Activated T-helper 17 cell treated with anti-CD3 and anti-CD28 coated beads, Interleukin-2, amount 50 U/mL, for 72 hours (primary cell): ENCODE data around the gene GPR89B. TPM values are rescaled to one million over a fixed set of nuclear protein-coding genes. Genes with fewer than 3 reads are reported as not detected.
"Not testable (repeated sequence)": the region's sequence is repeated elsewhere in the genome, so short reads cannot be mapped to it uniquely, and the experiment has no call there.

Experiments
- ATAC-seq: fragments of 150-1000 bp; cut with Tn5 transposase; replicated peaks from 2 replicates; pipeline ENCODE4 v1.10.0; 2021; ENCODE audit warnings: mild to moderate bottlenecking, moderate library complexity
- H3K27ac Mint-ChIP-seq: one replicate; pipeline ENCODE4 v1.8.0; 2022; ENCODE audit warnings: mixed read lengths
- H3K27me3 Mint-ChIP-seq: one replicate; pipeline ENCODE4 v1.8.0; 2022; ENCODE audit warnings: mixed read lengths
- H3K36me3 Mint-ChIP-seq: one replicate; pipeline ENCODE4 v1.8.0; 2022; ENCODE audit warnings: low read depth, mild to moderate bottlenecking, mixed read lengths
- H3K4me1 Mint-ChIP-seq: one replicate; pipeline ENCODE4 v1.8.0; 2022; ENCODE audit warnings: mixed read lengths
- H3K4me3 Mint-ChIP-seq: one replicate; pipeline ENCODE4 v1.8.0; 2022; ENCODE audit warnings: mild to moderate bottlenecking, mixed read lengths
- H3K9me3 Mint-ChIP-seq: one replicate; pipeline ENCODE4 v1.8.0; 2022; ENCODE audit warnings: mixed read lengths
- total RNA-seq, 2 donors: library from RNA; stranded (reverse); gene quantifications; one replicate each; pipeline ENCODE4 v1.2.3, GENCODE V29; 2022

The GPR89B gene
- total RNA-seq: 10 to 100 TPM; 11.0 to 13.1 TPM

DNA sequence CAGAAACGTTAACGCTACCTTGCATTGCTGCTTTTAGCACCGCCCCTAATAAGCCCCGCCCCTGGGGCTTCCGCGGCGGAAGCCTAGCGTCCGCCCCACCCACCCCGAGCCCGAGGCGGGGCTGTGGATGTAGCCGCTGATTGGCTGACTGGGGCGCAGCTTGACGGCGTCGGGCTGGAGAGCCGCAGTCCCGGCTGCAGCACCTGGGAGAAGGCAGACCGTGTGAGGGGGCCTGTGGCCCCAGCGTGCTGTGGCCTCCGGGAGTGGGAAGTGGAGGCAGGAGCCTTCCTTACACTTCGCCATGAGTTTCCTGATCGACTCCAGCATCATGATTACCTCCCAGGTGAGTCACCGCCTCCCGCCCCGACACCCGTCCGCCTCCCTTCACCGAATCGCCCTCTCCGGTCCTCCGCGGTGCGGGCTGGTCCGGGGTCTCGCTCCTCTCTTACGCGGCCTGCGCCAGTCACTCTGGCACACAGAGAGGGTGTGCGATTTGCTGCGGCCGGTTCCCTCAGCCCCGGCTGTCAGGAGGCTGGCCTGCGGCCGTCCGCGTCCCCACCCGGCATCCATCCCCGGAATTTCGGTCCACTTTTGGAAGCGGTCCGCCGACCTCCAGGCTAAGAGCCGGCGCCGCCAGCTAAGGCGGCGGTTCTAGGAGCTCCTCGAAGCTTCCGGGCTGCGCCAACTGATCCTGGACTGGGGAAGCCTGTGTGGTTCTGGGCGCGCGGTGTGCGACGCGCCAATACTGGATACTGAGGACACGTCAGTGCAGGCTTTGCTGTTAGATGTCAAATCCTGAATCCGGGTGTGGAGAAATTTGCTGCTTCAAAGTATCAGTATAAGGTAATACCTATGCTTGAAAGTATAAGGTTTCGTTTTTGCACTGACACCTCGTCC, at the start of gene GPR89B:
TSS of gene GPR89B (plus strand) at position 185 of the 897 bp plus-strand sequence. CDS start at position 302, 117 bp downstream.
- peak; percentile 98 for ATAC-seq
- H3K27me3 Mint-ChIP-seq: not testable (repeated sequence)

GRCh38 chr1:147879911-147880310, 48.3 kb upstream of the GPR89B start:
- H3K27ac Mint-ChIP-seq: no peak overlapping the region
- ATAC-seq: no peak
- no peaks in the 10 kb centered on the region for H3K4me1 Mint-ChIP-seq
- H3K27me3 Mint-ChIP-seq: peaks cover 13% of the 10 kb centered on the region
- no peaks in the 10 kb centered on the region for H3K36me3 Mint-ChIP-seq
- no peak overlapping the region for H3K4me3 Mint-ChIP-seq
- H3K9me3 Mint-ChIP-seq: no peaks in the 10 kb centered on the region

More for the DNA sequence above, at the start of gene GPR89B:
- Mint-ChIP-seq H3K4me3 (peak within 1 kb of the TSS; percentile 73), H3K4me1 (peaks cover 24% of the 10 kb centered on the region)
- not testable (repeated sequence) for H3K9me3 Mint-ChIP-seq, H3K36me3 Mint-ChIP-seq, H3K27ac Mint-ChIP-seq

GRCh38 chr1:147882535-147882934, 45.7 kb upstream of the GPR89B start:
- no peak overlapping the region for H3K27ac Mint-ChIP-seq

DNA sequence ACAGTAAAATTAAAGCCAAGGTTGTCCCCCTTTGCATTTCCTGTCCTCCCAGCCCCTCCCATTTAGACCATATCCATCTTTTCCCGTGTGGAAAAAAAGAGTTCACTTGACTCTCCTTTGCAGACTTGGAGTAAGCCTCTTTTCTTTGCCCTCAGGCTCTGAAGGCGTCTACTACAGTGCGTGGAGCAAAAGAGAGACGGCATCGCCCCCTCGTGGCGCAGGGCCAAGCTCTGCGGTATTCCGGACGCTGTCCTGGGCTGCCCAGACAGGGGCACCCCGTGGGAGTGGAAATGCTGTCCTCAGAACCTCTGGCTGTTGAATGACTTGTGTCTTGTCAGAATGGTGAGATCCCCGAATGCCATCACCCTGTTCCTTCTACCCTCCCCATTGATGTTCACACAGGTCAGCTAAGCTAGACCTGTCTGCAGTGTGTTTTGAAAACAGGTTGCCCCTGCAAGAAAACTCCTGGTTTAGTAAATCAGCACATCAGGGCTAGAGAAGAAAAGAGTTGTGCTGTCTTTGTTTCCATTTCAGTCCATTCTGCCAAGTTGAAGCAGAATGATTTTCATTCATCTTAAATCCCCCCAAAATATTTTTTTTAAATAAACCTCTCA, 37.9 kb upstream of the GPR89B start:
- Mint-ChIP-seq H3K27ac (no peak overlapping the region), H3K4me3 (no peak overlapping the region), H3K27me3 (peaks cover 3% of the 10 kb centered on the region), H3K9me3 (no peaks in the 10 kb centered on the region), H3K4me1 (no peaks in the 10 kb centered on the region), H3K36me3 (no peaks in the 10 kb centered on the region)
- peak; percentile 92 for ATAC-seq

More at GRCh38 chr1:147882535-147882934, 45.7 kb upstream of the GPR89B start:
- no peaks in the 10 kb centered on the region for H3K4me1 Mint-ChIP-seq
- H3K36me3 Mint-ChIP-seq: no peaks in the 10 kb centered on the region
- no peaks in the 10 kb centered on the region for H3K9me3 Mint-ChIP-seq
- peaks cover 9% of the 10 kb centered on the region for H3K27me3 Mint-ChIP-seq
- H3K4me3 Mint-ChIP-seq: no peak overlapping the region
- no peak for ATAC-seq

GRCh38 chr1:147891088-147891487, 37.1 kb upstream of the GPR89B start:
- ATAC-seq: no peak
- no peaks in the 10 kb centered on the region for H3K36me3 Mint-ChIP-seq
- no peak overlapping the region for H3K27ac Mint-ChIP-seq
- no peak overlapping the region for H3K4me3 Mint-ChIP-seq
- no peaks in the 10 kb centered on the region for H3K4me1 Mint-ChIP-seq
- no peaks in the 10 kb centered on the region for H3K9me3 Mint-ChIP-seq
- peaks cover 3% of the 10 kb centered on the region for H3K27me3 Mint-ChIP-seq

GRCh38 chr1:147892216-147892615, 36.0 kb upstream of the GPR89B start:
- ATAC-seq: no peak

DNA sequence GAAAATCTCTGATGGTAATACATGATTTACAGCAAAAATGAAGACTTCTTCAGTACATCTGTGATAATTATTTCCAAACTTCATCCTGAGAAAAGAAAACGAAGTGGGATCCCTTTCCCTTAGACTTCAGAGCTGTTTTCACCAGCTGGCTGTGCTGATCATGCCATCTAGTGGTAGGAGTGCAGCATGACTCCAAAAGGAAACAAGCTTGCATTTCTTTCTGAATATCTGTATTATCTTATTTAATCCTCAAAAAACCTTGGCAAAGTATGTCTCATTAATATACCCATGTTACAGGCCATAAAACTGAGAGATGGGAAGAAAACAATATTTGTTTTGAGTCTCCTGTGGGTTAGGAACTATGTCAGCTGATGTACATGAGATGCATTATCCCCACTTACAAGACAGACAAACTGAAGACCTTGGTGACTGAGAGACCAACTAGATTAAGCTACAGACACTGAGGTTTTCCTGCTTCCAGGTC, 35.4 kb upstream of the GPR89B start:
- Mint-ChIP-seq H3K27me3 (peaks cover 3% of the 10 kb centered on the region), H3K9me3 (no peaks in the 10 kb centered on the region), H3K4me1 (no peaks in the 10 kb centered on the region), H3K4me3 (no peak overlapping the region), H3K27ac (no peak overlapping the region), H3K36me3 (no peaks in the 10 kb centered on the region)
- ATAC-seq: no peak

More at GRCh38 chr1:147892216-147892615, 36.0 kb upstream of the GPR89B start:
- H3K4me1 Mint-ChIP-seq: no peaks in the 10 kb centered on the region
- H3K4me3 Mint-ChIP-seq: no peak overlapping the region
- no peaks in the 10 kb centered on the region for H3K36me3 Mint-ChIP-seq
- H3K27ac Mint-ChIP-seq: no peak overlapping the region
- no peaks in the 10 kb centered on the region for H3K9me3 Mint-ChIP-seq
- peaks cover 3% of the 10 kb centered on the region for H3K27me3 Mint-ChIP-seq

DNA sequence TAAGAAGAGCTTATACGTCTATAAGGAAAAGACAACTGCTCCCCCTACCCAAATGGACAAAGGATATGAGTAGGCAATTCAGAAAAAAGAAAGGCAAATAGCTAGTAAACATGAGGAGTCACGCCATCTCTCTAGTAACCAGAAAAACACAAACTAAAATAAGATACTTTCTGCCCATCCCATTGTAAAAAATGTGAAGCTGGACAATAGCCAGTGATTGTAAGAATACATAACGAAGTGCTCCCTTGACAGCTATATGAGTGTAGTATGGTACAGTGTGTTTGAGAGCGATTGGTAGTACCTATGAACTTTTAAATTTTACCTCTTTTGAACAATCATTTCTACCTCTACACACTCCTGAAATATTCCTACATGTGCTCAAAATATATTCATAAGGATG, 33.1 kb upstream of the GPR89B start:
- no peak for ATAC-seq
- peaks cover 6% of the 10 kb centered on the region for H3K27me3 Mint-ChIP-seq
- no peaks in the 10 kb centered on the region for H3K4me1 Mint-ChIP-seq
- H3K36me3 Mint-ChIP-seq: no peaks in the 10 kb centered on the region
- H3K27ac Mint-ChIP-seq: no peak overlapping the region
- no peak overlapping the region for H3K4me3 Mint-ChIP-seq
- H3K9me3 Mint-ChIP-seq: no peaks in the 10 kb centered on the region

DNA sequence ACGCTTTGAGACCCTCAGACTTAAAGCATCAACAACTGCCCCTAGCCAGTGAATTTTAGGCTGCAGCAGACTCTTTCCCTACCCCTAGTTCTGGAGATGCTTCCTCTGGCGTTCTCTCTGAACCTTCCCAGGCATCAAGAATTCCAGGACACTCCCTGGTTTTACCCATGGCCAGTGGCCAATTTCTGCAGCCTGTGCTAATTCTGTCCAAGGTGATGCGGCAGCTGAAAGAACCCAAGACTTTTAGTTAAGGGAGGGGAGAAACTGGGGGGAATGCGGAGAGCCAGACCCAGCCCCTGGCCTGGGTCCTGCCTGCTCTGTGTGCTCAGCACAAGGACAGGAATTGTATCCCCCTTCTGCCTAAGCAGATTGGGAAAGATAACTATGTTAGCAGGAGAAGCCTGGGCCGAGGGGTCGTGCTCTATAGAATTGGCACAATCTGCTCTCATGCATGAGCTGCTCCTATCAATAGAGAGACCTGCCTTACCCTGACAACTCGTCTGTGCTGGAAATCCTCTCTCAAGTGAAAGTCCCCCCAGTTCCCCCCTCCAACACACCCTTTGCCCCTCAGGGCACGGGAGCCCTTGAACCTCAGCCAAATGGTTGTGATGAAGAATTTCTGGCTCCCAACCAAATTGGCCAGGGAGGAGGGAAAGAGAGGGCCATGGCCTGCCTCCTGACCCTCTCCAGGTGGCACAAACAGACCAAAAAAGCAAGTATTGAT, 31.0 kb upstream of the GPR89B start:
- no peak for ATAC-seq
- H3K36me3 Mint-ChIP-seq: no peaks in the 10 kb centered on the region

DNA sequence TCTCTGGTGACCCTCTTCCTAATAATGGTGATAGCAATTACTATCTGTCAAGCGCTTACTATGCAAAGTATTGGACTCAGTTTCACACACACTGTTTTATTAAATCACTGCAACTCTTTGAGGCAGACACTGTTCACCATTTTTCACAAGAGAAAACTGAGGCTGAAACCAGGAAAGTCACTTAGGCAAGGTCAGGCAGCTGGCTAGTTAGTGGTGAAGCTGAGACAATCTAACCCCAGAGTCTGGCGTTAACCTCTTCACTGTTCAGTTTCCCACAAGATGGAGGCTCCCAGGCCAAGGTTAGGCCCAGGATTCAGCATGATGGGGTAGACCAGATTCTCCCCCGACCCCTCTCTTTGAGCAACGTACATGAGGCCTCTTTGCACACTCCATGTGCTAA, 30.4 kb upstream of the GPR89B start:
- H3K4me1 Mint-ChIP-seq: no peaks in the 10 kb centered on the region
- H3K27ac Mint-ChIP-seq: no peak overlapping the region
- no peak for ATAC-seq

More for the DNA sequence above, 31.0 kb upstream of the GPR89B start:
- H3K9me3 Mint-ChIP-seq: no peaks in the 10 kb centered on the region
- peaks cover 6% of the 10 kb centered on the region for H3K27me3 Mint-ChIP-seq
- no peak overlapping the region for H3K27ac Mint-ChIP-seq
- H3K4me1 Mint-ChIP-seq: no peaks in the 10 kb centered on the region
- no peak overlapping the region for H3K4me3 Mint-ChIP-seq

DNA sequence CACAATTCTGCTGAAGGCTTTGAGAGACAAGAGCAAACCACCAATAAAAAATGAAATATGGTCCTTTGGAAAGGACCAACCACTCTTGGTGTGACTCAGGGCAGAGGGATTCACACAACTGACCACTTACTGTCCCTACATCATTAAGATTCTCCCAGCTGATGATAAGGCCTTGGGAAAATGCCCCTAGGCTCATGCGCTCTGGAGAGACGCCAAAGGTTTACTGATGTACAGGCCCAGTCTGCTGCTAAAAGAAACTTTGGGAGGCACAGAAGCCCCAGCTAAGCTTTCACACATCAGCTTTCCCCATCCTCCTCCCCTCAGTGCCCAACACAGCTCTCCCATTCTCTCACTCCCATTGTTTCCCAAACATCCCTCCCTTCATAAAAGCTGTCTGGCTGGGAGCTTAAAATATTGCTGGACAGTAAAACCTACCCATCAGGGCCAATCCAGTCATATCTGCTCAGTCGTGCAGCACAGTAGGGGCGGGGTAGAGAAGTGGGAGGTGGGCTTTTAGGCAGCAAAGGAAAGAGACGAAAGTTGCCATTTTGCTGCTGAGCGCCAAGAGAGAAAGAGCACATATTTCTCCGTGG, 25.9 kb upstream of the GPR89B start, which contains the start of gene GJA8:
TSS of gene GJA8 (plus strand) at position 543 of the 593 bp plus-strand sequence. CDS start 5,161 bp downstream, outside the sequence.
- no peaks in the 10 kb centered on the region for H3K9me3 Mint-ChIP-seq
- H3K27me3 Mint-ChIP-seq: peaks cover 3% of the 10 kb centered on the region
- ATAC-seq: no peak
- no peak within 1 kb of the TSS for H3K4me3 Mint-ChIP-seq
- H3K4me1 Mint-ChIP-seq: no peaks in the 10 kb centered on the region
- H3K36me3 Mint-ChIP-seq: no peaks in the 10 kb centered on the region
- H3K27ac Mint-ChIP-seq: no peak within 1 kb of the TSS

More for the DNA sequence above, 30.4 kb upstream of the GPR89B start:
- Mint-ChIP-seq H3K27me3 (peaks cover 6% of the 10 kb centered on the region), H3K4me3 (no peak overlapping the region), H3K9me3 (no peaks in the 10 kb centered on the region), H3K36me3 (no peaks in the 10 kb centered on the region)

- Mint-ChIP-seq H3K9me3 (no peaks in the 10 kb centered on the region), H3K27ac (no peak overlapping the region), H3K4me1 (peaks cover 5% of the 10 kb centered on the region), H3K4me3 (no peak overlapping the region), H3K36me3 (no peaks in the 10 kb centered on the region), H3K27me3 (peaks cover 4% of the 10 kb centered on the region)
- ATAC-seq: peak; percentile 64
Observed at GRCh38 chr1:147904726-147905125, 23.5 kb upstream of the GPR89B start.

- no peak overlapping the region for H3K4me3 Mint-ChIP-seq
- peaks cover 4% of the 10 kb centered on the region for H3K27me3 Mint-ChIP-seq
- no peaks in the 10 kb centered on the region for H3K36me3 Mint-ChIP-seq
Observed at GRCh38 chr1:147907786-147908509, 20.3 kb upstream of the GPR89B start.

More at GRCh38 chr1:147907786-147908509, 20.3 kb upstream of the GPR89B start:
- peaks cover 5% of the 10 kb centered on the region for H3K4me1 Mint-ChIP-seq
- no peaks in the 10 kb centered on the region for H3K9me3 Mint-ChIP-seq
- no peak for ATAC-seq
- no peak overlapping the region for H3K27ac Mint-ChIP-seq
